ENCODE results near the gene CHMP4B. TPM values are rescaled to one million over a fixed set of nuclear protein-coding genes. Genes with fewer than 3 reads are reported as not detected.

CHMP4B gene
- total RNA-seq, 1 experiment from 2014 or later = 72.5 TPM

- no peak for TF ChIP-seq ZNF423 (CRISPR knock-in tag; IDR thresholded peaks at IDR 0.05)
- no peak for TF ChIP-seq RELA (CRISPR knock-in tag; IDR thresholded peaks at IDR 0.05; ENCODE audit: borderline replicate concordance)
- no peak for TF ChIP-seq PRRX2 (CRISPR knock-in tag; IDR thresholded peaks at IDR 0.05)
- no peak for TF ChIP-seq SOX15 (CRISPR knock-in tag; IDR thresholded peaks at IDR 0.05)
- no peak for TF ChIP-seq ZBTB21 (CRISPR knock-in tag; IDR thresholded peaks at IDR 0.05; ENCODE audit: borderline replicate concordance)
- no peak for TF ChIP-seq USF1 (CRISPR knock-in tag; IDR thresholded peaks at IDR 0.05)
These were observed 5.0 kb downstream of the CHMP4B start (continued) for GRCh38 chr20:33816191-33816590.

GRCh38 chr20:33817411-33817810, 6.3 kb downstream of the CHMP4B start:
- no peak for ATAC-seq
- Mint-ChIP-seq H3K4me3 (no peak overlapping the region), H3K36me3 (no peaks in the 10 kb centered on the region), H3K27ac (no peak overlapping the region), H3K27me3 (ENCODE audit: low read depth) (no peaks in the 10 kb centered on the region), H3K9me3 (no peaks in the 10 kb centered on the region), H3K4me1 (peaks cover 16% of the 10 kb centered on the region)
- POLR2A ChIA-PET = no interaction called here
- no peak for DNase-seq (ENCODE audit: low spot score)
- no peak for TF ChIP-seq RELA (CRISPR knock-in tag; IDR thresholded peaks at IDR 0.05; ENCODE audit: borderline replicate concordance)
- no peak for TF ChIP-seq FOXP4 (CRISPR knock-in tag; IDR thresholded peaks at IDR 0.05)
- no peak for TF ChIP-seq ZSCAN18 (CRISPR knock-in tag; IDR thresholded peaks at IDR 0.05)
- no peak for TF ChIP-seq ZMAT4 (CRISPR knock-in tag; IDR thresholded peaks at IDR 0.05)
- CTCF ChIA-PET = no interaction called here

GRCh38 chr20:33819456-33819855, 8.3 kb downstream of the CHMP4B start:
- 0 out of 2 replicates have a peak overlapping the region, but pooled peaks have one; percentile 77 for H3K27ac Mint-ChIP-seq
- no peak for TF ChIP-seq GTF2I (CRISPR knock-in tag; conservative IDR thresholded peaks at IDR 0.05)
- no peak for TF ChIP-seq MYBL2 (CRISPR knock-in tag; IDR thresholded peaks at IDR 0.05)
- no peak for TF ChIP-seq ZNF532 (CRISPR knock-in tag; IDR thresholded peaks at IDR 0.05; ENCODE audit: borderline replicate concordance)
- TF ChIP-seq CTCF (IDR thresholded peaks at IDR 0.05) = no peak
- TF ChIP-seq RELA (CRISPR knock-in tag; IDR thresholded peaks at IDR 0.05; ENCODE audit: borderline replicate concordance) = no peak
- no peak for TF ChIP-seq JAZF1 (CRISPR knock-in tag; IDR thresholded peaks at IDR 0.05)
- no peak for TF ChIP-seq E2F4 (CRISPR knock-in tag; IDR thresholded peaks at IDR 0.05; ENCODE audit: borderline replicate concordance, low read depth)
- TF ChIP-seq SOX15 (CRISPR knock-in tag; IDR thresholded peaks at IDR 0.05) = no peak
- TF ChIP-seq E2F1 (CRISPR knock-in tag; IDR thresholded peaks at IDR 0.05) = no peak
- TF ChIP-seq ZBTB21 (CRISPR knock-in tag; IDR thresholded peaks at IDR 0.05; ENCODE audit: borderline replicate concordance) = no peak
- TF ChIP-seq NR1H2 (CRISPR knock-in tag; IDR thresholded peaks at IDR 0.05) = no peak
- TF ChIP-seq NFATC4 (CRISPR knock-in tag; IDR thresholded peaks at IDR 0.05) = no peak

More at GRCh38 chr20:33819456-33819855, 8.3 kb downstream of the CHMP4B start:
- no peaks in the 10 kb centered on the region for H3K36me3 Mint-ChIP-seq
- ATAC-seq (no peak), DNase-seq (ENCODE audit: low spot score) (no peak)
- no peaks in the 10 kb centered on the region for H3K9me3 Mint-ChIP-seq
- ChIA-PET CTCF (interaction anchor here (0.6 to 1.3 kb wide), 2 partner anchors 44 to 474 kb away, joined by 4 to 5 read pairs; no protein-coding TSS in a partner anchor), POLR2A (no interaction called here)
- H3K27me3 Mint-ChIP-seq (ENCODE audit: low read depth) = no peaks in the 10 kb centered on the region
- peaks cover 6% of the 10 kb centered on the region for H3K4me1 Mint-ChIP-seq
- H3K4me3 Mint-ChIP-seq = no peak overlapping the region
